H9 (cell line): Measurements from ENCODE around the gene NUDT2. TPM values are rescaled to one million over a fixed set of nuclear protein-coding genes. Genes with fewer than 3 reads are reported as not detected.

Experiments
- DNase-seq: peaks from one replicate; pipeline ENCODE4 v3.0.0-alpha.2; 2017
- H2AFZ ChIP-seq: one replicate; pipeline ENCODE4 v1.6.1; 2013; ENCODE audit warnings: mild to moderate bottlenecking, low read length, control low read depth, moderate library complexity
- H2AK5ac ChIP-seq: 2 replicates; pipeline ENCODE4 v1.6.1; 2013; ENCODE audit warnings: low read length, control low read depth, mixed read lengths; ENCODE audit not compliant: insufficient read length
- H2BK120ac ChIP-seq: one replicate; pipeline ENCODE4 v1.6.1; 2013; ENCODE audit warnings: low read depth, mild to moderate bottlenecking, low read length, control low read depth, inconsistent platforms; ENCODE audit not compliant: poor library complexity, severe bottlenecking
- H2BK12ac ChIP-seq: 2 replicates; pipeline ENCODE4 v1.6.1; 2013; ENCODE audit warnings: low read length, control low read depth, mixed read lengths, low read depth; ENCODE audit not compliant: insufficient read length
- H2BK15ac ChIP-seq: 2 replicates; pipeline ENCODE4 v1.6.1; 2013; ENCODE audit warnings: low read depth, low read length, control low read depth
- H2BK20ac ChIP-seq: one replicate; pipeline ENCODE4 v1.6.1; 2013; ENCODE audit warnings: low read depth, mild to moderate bottlenecking, low read length, control low read depth, inconsistent platforms; ENCODE audit not compliant: poor library complexity, severe bottlenecking
- H2BK5ac ChIP-seq: 2 replicates; pipeline ENCODE4 v1.6.1; 2013; ENCODE audit warnings: low read length, control low read depth, mixed read lengths; ENCODE audit not compliant: insufficient read length
- H3K14ac ChIP-seq: 2 replicates; pipeline ENCODE4 v1.6.1; 2013; ENCODE audit warnings: low read length, control low read depth; ENCODE audit not compliant: insufficient read depth
- H3K18ac ChIP-seq: 2 replicates; pipeline ENCODE4 v1.6.1; 2013; ENCODE audit warnings: low read depth, mild to moderate bottlenecking, mixed read lengths, low read length, control low read depth; ENCODE audit not compliant: insufficient read length
- H3K23ac ChIP-seq: 2 replicates; pipeline ENCODE4 v1.6.1; 2013; ENCODE audit warnings: low read length, control low read depth, mixed read lengths, low read depth; ENCODE audit not compliant: insufficient read length
- H3K23me2 ChIP-seq: 2 replicates; pipeline ENCODE4 v1.6.1; 2013; ENCODE audit warnings: low read depth, mild to moderate bottlenecking, mixed read lengths, low read length, control low read depth; ENCODE audit not compliant: insufficient read length, poor library complexity, severe bottlenecking
- H3K27ac ChIP-seq: 2 replicates; pipeline ENCODE4 v1.5.1; 2013; ENCODE audit warnings: low read length, control low read depth, mixed read lengths, low read depth; ENCODE audit not compliant: insufficient read length
- H3K27me3 ChIP-seq: 2 replicates; pipeline ENCODE4 v1.6.1; 2013; ENCODE audit warnings: low read length, control low read depth, inconsistent platforms; ENCODE audit not compliant: insufficient read depth
- H3K4ac ChIP-seq: 2 replicates; pipeline ENCODE4 v1.6.1; 2013; ENCODE audit warnings: low read depth, mild to moderate bottlenecking, control low read depth, inconsistent platforms, low read length, moderate library complexity
- H3K4me1 ChIP-seq: 2 replicates; pipeline ENCODE4 v1.6.1; 2013; ENCODE audit warnings: low read length, control low read depth, inconsistent platforms; ENCODE audit not compliant: insufficient read depth
- H3K4me2 ChIP-seq: 2 replicates; pipeline ENCODE4 v1.6.1; 2013; ENCODE audit warnings: low read length, control low read depth, mixed read lengths; ENCODE audit not compliant: insufficient read length, insufficient read depth
- H3K56ac ChIP-seq: 2 replicates; pipeline ENCODE4 v1.6.1; 2013; ENCODE audit warnings: low read depth, mild to moderate bottlenecking, mixed read lengths, low read length, control low read depth; ENCODE audit not compliant: insufficient read length
- H3K79me1 ChIP-seq: 2 replicates; pipeline ENCODE4 v1.6.1; 2013; ENCODE audit warnings: low read depth, mild to moderate bottlenecking, moderate library complexity, low read length, control low read depth, inconsistent platforms; ENCODE audit not compliant: insufficient read depth, poor library complexity, severe bottlenecking
- H3K79me2 ChIP-seq: 2 replicates; pipeline ENCODE4 v1.6.1; 2013; ENCODE audit warnings: low read length, control low read depth, inconsistent platforms; ENCODE audit not compliant: insufficient read depth
- H3K9ac ChIP-seq: 2 replicates; pipeline ENCODE4 v1.6.1; 2013; ENCODE audit warnings: low read length, control low read depth, mixed read lengths; ENCODE audit not compliant: insufficient read length; ENCODE audit errors: extremely low read depth
- H3K9me3 ChIP-seq: one replicate; pipeline ENCODE4 v1.6.1; 2013; ENCODE audit warnings: low read depth, low read length, inconsistent platforms; ENCODE audit not compliant: control insufficient read depth
- H3T11ph ChIP-seq: one replicate; pipeline ENCODE4 v1.6.1; 2013; ENCODE audit warnings: mild to moderate bottlenecking, low read length, control low read depth, inconsistent platforms
- H4K20me1 ChIP-seq: one replicate; pipeline ENCODE4 v1.6.1; 2013; ENCODE audit not compliant: control insufficient read depth, insufficient read length, insufficient read depth
- H4K5ac ChIP-seq: 2 replicates; pipeline ENCODE4 v1.6.1; 2013; ENCODE audit warnings: low read depth, mild to moderate bottlenecking, mixed read lengths, low read length, control low read depth; ENCODE audit not compliant: insufficient read length
- H4K8ac ChIP-seq: replicated peaks from 2 replicates; pipeline ENCODE4 v1.6.1; 2013; ENCODE audit warnings: low read length, control low read depth, mixed read lengths, low read depth; ENCODE audit not compliant: insufficient read length
- H4K91ac ChIP-seq: 2 replicates; pipeline ENCODE4 v1.6.1; 2013; ENCODE audit warnings: low read depth, mild to moderate bottlenecking, moderate library complexity, mixed read lengths, low read length, control low read depth; ENCODE audit not compliant: insufficient read length
- H3K27ac Mint-ChIP-seq, 3 experiments: 2 replicates in 2 of 3; 3 replicates in 1 of 3; pipeline ENCODE4 v1.8.0; 2020 to 2021; ENCODE audit warnings: mixed read lengths in 3 of 3, mild to moderate bottlenecking in 1 of 3, moderate library complexity in 1 of 3
- H3K27me3 Mint-ChIP-seq: 2 replicates; pipeline ENCODE4 v1.8.0; 2021; ENCODE audit warnings: low read depth, mild to moderate bottlenecking, moderate library complexity, mixed read lengths
- H3K36me3 Mint-ChIP-seq, 3 experiments: 2 replicates in 2 of 3; 3 replicates in 1 of 3; pipeline ENCODE4 v1.8.0; 2020 to 2021; ENCODE audit warnings: low read depth in 3 of 3, mixed read lengths in 3 of 3; ENCODE audit not compliant: insufficient read depth in 1 of 3
- H3K4me1 Mint-ChIP-seq, 2 experiments: 2 replicates each; pipeline ENCODE4 v1.8.0; 2020; ENCODE audit warnings: mixed read lengths in 2 of 2
- H3K4me3 Mint-ChIP-seq, 2 experiments: 2 replicates in 1 of 2; 3 replicates in 1 of 2; pipeline ENCODE4 v1.8.0; 2020 to 2021; ENCODE audit warnings: mild to moderate bottlenecking in 2 of 2, mixed read lengths in 2 of 2, moderate library complexity in 1 of 2
- H3K9me3 Mint-ChIP-seq, 2 experiments: 2 replicates in 1 of 2; 3 replicates in 1 of 2; pipeline ENCODE4 v1.8.0; 2020; ENCODE audit warnings: mild to moderate bottlenecking in 2 of 2, mixed read lengths in 2 of 2, moderate library complexity in 1 of 2
- WGBS: extraction: QIAGEN DNeasy Blood & Tissue Kit; methylation state at CpG from one replicate; pipeline ENCODE4 v1.1.7; 2013; ENCODE audit warnings: missing lambda C conversion rate, low lambda C conversion rate, mixed read lengths; ENCODE audit not compliant: insufficient read length; ENCODE audit errors: extremely low coverage; 5-methylcytosine and 5-hydroxymethylcytosine counted together
- total RNA-seq: library from RNA; stranded (reverse); gene quantifications from 2 replicates; pipeline ENCODE4 v1.2.1, GENCODE V29; 2021
- TF ChIP-seq, protein P1 (sequence below): fragments of 200-600 bp; sonication (generic); conservative IDR thresholded peaks from 3 replicates; pipeline ENCODE4 v1.8.0; 2021; ENCODE audit warnings: antibody characterized with exemption, mild to moderate bottlenecking

The NUDT2 gene
- total RNA-seq, 1 experiment from 2014 or later, result 14.1 TPM

DNA sequence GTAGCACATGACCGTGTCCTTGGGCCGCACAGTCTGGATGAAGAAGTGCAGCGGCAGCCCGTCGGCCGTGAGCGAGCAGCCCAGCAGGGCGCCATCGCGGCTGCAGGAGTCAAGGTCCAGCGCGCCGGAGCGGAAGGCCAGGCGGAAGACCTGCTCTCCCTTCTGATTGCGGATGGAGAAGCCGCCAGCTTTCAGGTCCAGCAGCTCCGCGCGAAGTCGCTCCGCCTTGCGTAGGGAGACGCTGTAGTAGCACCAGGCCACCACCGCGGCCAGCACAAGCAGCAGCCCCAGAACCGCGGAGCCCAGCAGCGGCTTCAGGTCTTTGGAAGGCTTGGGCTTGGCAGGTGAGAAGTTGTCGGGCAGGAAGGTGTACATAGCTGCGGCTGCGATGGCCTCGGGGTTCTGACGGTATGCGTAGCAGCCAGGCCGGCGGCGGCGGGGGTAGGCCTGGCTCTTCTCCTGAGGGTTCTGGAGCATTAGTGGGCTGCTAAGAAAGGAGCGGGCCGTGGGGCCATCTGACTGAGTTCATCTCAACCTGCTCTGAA, 43.2 kb downstream of the NUDT2 start:
- Histone ChIP-seq H4K20me1 (no peaks in the 10 kb centered on the region), H3K14ac (no peak overlapping the region), H3K9me3 (no peaks in the 10 kb centered on the region), H2BK12ac (no peak overlapping the region), H3K9ac (no peak overlapping the region), H2BK120ac (no peak overlapping the region), H3K23me2 (peaks cover 13% of the 10 kb centered on the region), H4K5ac (no peak overlapping the region), H2BK15ac (no peak overlapping the region), H4K8ac (no peak overlapping the region), H3K27me3 (no peaks in the 10 kb centered on the region), H3K4me2 (no peak overlapping the region), H3K79me2 (no peaks in the 10 kb centered on the region), H3K79me1 (no peaks in the 10 kb centered on the region), H3K23ac (no peak overlapping the region), H2BK20ac (no peak overlapping the region), H2AK5ac (no peak overlapping the region), H3T11ph (no peak overlapping the region), H4K91ac (no peak overlapping the region), H3K27ac (no peak overlapping the region), H2AFZ (no peak overlapping the region), H3K4ac (no peak overlapping the region), H3K18ac (no peak overlapping the region), H2BK5ac (no peak overlapping the region), H3K4me1 (0 out of 2 replicates have a peak, but pooled peaks cover 4% of the 10 kb centered on the region), H3K56ac (no peak overlapping the region)
- H3K4me3 Mint-ChIP-seq, result no peak overlapping the region
- peak; percentile 62 for DNase-seq
- H3K36me3 Mint-ChIP-seq, result peaks cover 36 to 40% (median 38%) of the 10 kb centered on the region in 3 experiments
- peak overlapping the region in 1 of 3 experiments; percentile 77; a peak in 1 of 7 replicates for H3K27ac Mint-ChIP-seq
- H3K9me3 Mint-ChIP-seq, result peaks cover 7 to 12% of the 10 kb centered on the region in 2 experiments; a peak in 4 of 5 replicates
- WGBS, result no CpG with 5 or more reads among the region's 41 CpGs
- H3K27me3 Mint-ChIP-seq, result peaks cover 4% of the 10 kb centered on the region
- TF ChIP-seq, protein P1, sequence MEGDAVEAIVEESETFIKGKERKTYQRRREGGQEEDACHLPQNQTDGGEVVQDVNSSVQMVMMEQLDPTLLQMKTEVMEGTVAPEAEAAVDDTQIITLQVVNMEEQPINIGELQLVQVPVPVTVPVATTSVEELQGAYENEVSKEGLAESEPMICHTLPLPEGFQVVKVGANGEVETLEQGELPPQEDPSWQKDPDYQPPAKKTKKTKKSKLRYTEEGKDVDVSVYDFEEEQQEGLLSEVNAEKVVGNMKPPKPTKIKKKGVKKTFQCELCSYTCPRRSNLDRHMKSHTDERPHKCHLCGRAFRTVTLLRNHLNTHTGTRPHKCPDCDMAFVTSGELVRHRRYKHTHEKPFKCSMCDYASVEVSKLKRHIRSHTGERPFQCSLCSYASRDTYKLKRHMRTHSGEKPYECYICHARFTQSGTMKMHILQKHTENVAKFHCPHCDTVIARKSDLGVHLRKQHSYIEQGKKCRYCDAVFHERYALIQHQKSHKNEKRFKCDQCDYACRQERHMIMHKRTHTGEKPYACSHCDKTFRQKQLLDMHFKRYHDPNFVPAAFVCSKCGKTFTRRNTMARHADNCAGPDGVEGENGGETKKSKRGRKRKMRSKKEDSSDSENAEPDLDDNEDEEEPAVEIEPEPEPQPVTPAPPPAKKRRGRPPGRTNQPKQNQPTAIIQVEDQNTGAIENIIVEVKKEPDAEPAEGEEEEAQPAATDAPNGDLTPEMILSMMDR, result peak; percentile 29
- peaks cover 16 to 24% of the 10 kb centered on the region in 2 experiments for H3K4me1 Mint-ChIP-seq
